LNCaP clone FGC (cell line): ENCODE measurements around the gene PLPPR2.
"Not testable (repeated sequence)": the region's sequence is repeated elsewhere in the genome, so short reads cannot be mapped to it uniquely, and the experiment has no call there.

Experiments used
- DNase-seq: peaks from one replicate; pipeline ENCODE4 v3.0.0-alpha.2; 2011; ENCODE audit warnings: low read depth
- H3K4me3 ChIP-seq: 2 replicates; pipeline ENCODE4 v1.5.1; 2011; ENCODE audit warnings: mild to moderate bottlenecking, low read depth, low read length, control low read depth
- TF ChIP-seq, protein P1 (sequence below): IDR thresholded peaks from 2 replicates; pipeline ENCODE4 v1.5.1; 2012; ENCODE audit warnings: mild to moderate bottlenecking; ENCODE audit not compliant: control insufficient read depth, insufficient read depth; ENCODE audit errors: extremely low read depth

Gene PLPPR2, protein sequence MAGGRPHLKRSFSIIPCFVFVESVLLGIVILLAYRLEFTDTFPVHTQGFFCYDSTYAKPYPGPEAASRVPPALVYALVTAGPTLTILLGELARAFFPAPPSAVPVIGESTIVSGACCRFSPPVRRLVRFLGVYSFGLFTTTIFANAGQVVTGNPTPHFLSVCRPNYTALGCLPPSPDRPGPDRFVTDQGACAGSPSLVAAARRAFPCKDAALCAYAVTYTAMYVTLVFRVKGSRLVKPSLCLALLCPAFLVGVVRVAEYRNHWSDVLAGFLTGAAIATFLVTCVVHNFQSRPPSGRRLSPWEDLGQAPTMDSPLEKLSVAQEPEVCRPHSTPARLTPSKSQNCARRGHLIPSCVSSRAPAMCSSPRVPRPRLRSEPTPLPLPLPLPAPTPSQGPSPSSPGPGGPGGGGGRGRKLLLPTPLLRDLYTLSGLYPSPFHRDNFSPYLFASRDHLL

DNA sequence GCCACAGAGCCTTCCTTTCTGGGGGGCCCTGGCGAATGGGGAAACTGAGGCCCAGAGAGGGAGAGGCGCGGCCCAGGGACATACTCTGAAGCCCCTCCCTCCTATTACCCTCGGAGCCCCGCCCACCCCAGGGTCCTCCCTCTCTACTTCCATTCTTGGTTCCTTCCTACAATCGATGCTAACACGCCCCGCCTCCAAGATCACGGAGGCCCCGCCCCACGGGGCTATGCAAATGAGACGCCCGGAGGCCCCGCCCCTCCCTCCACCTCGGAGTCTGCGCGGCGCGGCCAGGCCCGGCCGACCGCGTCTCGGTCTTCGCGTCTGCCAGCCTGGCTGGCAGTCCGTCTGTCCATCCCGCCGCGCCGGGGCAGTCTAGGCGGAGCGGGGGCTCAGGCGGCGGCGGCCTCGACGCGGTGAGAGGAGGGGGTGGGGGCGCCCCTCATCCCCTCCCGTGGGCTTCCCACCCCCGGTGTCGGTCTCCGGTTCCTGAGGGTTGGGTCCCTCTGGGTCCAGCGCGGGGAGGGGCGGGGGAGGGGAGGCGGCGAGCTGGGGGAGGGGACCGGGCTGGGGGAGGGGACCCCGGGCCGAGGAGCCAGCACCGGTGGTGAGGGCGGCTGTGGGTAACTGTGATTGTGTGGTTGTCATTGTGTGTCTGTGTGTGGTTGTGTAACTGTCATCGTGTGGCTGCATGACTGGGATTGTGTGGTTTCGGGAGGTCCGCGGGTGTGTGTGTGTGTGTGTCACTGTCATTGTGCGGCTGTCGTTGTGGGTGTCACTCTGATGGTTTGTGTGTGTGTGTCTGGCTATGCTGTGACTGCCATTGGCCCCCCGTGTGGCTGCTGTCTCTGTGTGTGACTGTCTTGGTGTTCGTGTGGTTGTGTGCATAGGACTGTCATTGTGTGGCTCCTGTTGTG lies at the start of gene PLPPR2:
Gene PLPPR2 (plus strand): TSS at position 273 of the 914 bp plus-strand sequence. CDS start 2,242 bp downstream, outside the sequence.
- peak; percentile 56 for DNase-seq
- TF ChIP-seq, protein P1, sequence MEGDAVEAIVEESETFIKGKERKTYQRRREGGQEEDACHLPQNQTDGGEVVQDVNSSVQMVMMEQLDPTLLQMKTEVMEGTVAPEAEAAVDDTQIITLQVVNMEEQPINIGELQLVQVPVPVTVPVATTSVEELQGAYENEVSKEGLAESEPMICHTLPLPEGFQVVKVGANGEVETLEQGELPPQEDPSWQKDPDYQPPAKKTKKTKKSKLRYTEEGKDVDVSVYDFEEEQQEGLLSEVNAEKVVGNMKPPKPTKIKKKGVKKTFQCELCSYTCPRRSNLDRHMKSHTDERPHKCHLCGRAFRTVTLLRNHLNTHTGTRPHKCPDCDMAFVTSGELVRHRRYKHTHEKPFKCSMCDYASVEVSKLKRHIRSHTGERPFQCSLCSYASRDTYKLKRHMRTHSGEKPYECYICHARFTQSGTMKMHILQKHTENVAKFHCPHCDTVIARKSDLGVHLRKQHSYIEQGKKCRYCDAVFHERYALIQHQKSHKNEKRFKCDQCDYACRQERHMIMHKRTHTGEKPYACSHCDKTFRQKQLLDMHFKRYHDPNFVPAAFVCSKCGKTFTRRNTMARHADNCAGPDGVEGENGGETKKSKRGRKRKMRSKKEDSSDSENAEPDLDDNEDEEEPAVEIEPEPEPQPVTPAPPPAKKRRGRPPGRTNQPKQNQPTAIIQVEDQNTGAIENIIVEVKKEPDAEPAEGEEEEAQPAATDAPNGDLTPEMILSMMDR: 0 out of 2 replicates have a peak, but pooled peaks have one; percentile 6
- peak within 1 kb of the TSS; percentile 80 for H3K4me3 ChIP-seq

DNA sequence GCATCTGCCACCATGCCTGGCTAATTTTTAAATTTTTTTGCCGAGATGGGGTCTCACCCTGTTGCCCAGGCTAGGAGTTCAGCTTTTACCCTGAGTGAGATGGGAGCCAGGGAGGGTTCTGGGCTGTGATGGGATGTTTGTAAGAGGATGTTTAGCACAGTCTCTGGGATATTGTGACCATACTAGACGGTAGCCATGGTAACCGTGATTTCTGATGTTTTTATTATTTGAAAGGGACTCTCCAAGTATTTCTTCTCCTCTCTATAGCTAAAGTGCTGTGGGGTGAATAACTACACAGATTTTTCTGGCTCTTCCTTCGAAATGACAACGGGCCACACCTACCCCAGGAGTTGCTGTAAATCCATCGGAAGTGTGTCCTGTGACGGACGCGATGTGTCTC lies 48.9 kb upstream of the PLPPR2 start:
- TF ChIP-seq, protein P1: no peak
- DNase-seq: no peak

DNA sequence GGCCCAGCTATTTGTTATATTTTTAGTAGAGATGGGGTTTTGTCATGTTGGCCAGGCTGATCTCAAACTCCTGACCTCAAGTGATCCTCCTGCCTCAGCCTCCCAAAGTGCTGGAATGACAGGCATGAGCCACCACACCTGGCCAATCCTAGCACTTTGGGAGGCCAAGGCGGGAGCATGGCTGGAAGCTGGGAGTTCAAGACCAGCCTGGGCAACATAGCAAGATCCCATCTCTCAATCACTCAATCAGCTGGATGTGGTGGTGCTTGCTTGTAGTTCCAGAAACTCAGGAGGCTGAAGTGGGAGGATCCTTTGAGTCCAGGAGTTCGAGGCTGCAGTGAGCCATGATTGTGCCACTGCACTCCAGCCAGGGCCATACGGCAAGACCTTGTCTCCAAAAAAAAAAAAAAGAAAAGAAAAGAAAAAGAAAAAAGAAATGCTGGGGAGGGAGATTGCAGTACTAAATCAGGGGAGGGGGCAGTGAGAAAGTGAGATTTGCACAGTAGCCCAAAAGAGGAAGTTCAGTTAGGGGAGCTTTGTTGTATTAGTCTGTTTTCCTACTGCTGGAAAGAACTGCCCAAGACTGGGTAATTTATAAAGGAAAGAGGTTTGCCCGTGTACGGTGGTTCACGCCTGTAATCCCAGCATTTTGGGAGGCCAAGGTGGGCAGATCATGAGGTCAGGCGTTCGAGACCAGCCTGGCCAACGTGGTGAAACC lies 34.8 kb upstream of the PLPPR2 start:
- not testable (repeated sequence) for DNase-seq, H3K4me3 ChIP-seq

More for the DNA sequence above, 48.9 kb upstream of the PLPPR2 start:
- H3K4me3 ChIP-seq: no peak overlapping the region

DNA sequence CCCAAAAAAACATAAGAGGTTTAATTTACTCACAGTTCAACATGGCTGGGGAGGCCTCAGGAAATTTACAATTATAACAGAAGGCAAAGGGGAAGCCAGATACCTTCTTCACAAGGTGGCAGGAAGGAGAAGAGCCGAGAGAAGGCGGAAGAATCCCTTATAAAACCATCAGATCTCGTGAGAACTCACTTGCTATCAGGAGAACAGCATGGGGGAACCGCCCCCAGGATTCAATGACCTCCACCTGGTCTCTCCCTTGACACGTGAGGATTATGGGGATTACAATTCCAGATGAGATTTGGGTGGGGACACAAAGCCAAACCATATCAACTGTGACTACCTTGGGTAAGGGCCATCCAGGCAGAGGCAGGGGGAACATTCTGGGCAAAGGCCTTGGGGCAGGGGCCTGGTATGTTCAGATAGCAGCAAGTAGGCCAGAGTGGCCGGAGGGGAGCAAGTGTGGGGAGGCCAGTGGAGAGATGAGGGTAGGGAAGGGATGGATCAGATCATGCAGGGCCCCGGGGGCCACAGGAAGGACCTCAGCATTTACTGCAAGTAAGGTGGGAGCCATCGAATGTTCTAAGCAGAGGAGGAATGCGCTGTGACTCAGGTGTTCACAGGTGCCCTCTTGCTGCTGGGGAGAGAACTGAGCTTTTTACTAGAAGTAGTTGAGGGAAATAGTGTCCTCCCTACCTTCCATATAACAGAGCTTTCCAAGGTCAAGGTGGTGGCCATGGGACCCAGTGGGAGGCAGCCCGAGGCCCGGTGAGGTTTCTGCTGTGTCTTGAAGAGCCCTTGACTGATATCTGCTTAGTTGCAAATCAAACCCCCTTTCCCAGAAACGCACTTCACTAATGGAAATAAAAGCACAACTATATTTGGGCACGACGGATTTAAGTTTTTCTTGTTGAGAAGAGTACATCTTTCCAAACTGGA lies 33.8 kb upstream of the PLPPR2 start:
- TF ChIP-seq, protein P1: no peak
- DNase-seq: no peak
- no peak overlapping the region for H3K4me3 ChIP-seq

DNA sequence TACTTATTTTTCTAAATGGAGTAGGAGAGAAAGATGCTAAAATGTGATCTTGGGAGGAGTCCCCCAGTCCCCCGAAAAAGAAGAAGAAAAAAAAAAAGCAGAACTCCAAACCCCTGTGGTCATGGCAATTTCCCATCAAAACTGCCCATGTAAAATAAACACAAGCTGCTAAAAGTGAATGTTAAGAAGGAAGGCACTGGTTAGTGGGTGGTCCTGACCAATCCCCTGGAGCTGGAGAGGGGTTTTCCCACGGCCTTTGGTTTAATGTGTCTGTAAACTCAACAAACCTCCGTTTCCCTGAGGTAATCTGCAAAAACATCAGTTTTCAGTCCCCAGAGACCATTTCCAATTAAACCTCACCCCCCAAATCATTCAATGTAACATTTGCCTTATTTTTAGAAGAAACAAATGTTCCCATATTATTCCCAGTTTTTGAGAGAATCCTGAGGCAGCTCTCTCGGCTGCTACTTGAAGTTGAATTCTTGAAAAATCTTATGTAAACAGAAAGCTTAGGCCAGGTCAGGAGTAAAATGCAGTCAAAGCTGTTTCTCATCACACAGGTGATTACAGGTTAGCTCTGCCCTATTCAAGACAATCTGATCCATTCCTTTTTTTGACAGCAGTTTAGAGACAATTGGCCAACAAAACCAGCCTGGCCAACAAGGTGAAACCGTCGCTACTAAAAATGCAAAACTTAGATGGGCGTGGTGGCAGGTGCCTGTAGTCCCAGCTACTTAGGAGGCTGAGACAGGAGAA lies 32.8 kb upstream of the PLPPR2 start:
- no peak for DNase-seq
- H3K4me3 ChIP-seq: no peak overlapping the region
- TF ChIP-seq, protein P1: no peak

DNA sequence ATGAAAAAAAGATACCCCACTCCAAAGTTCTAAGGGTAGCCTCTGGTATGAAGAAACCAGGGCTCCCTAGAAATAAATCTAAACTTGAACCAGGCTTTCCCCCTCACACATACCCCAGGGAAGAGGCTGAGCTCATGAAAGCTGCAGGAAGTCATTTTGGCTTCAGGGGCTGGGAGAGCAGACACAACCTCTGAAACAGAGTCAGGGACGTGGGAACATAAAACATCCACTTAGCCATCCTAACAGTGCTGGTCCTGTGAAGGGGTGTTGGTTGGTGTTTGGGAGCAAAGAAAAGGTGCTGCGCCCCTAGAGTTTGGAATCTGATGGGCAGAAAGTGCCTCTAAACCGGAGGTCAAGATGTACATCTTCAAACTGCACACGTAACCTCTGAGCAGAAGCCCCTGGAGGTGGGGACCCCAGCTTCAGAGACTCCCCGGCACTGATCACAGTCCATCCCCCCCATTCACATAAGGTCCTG lies 31.6 kb upstream of the PLPPR2 start:
- DNase-seq: no peak
- peak overlapping the region; percentile 25; the same call in 1 of the 2 replicates for H3K4me3 ChIP-seq
- TF ChIP-seq, protein P1: no peak
